ENCODE data around the gene MSX2.
"Not testable (repeated sequence)": the region's sequence is repeated elsewhere in the genome, so short reads cannot be mapped to it uniquely, and the experiment has no call there.

MSX2 gene

DNA sequence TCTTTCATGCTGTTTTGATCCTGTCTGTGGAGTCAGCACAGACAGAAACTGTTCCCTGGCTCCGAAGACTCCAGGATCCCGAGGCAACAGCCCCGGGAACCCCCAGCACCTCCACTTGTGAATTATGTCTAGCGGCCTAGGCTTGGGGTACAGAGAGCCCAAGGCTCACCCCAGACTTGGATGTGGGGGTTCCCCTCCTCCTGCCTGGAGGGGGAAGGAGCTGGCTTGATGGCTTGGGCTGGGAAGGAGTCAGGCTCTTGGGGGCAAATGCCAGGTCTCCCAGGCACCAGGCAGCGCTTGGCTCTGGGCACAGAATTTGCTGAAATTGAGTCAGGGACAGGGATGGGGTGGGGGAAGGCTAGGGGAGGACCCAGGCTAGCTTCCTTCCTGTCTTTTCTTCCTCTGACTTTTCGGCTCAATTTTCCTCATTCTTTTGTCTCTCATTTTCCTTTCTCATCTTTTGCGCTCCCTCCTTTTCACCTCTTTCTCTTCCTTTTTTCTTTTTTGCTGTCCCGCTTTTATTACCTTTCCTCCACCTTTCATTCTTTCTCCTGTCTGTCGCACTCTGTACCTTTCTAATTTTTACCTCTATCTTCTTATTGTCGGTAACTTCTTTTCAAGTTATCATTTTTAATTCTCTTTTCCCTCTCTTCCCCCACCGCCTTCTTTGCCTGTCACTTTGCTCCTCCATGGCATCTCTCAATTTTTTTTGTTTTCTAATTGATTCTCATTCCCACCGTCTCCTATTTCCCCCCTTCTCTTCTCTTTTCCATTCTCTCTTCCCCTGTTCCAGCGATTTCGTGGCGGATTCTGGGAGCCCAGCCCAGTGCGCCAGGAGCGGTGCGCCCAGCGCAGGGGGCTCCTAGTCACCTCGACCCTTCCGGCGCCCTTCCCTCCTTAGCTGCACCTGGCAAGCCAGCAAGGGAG is 10.5 kb downstream of the MSX2 start:
- DNase-seq = no peak

DNA sequence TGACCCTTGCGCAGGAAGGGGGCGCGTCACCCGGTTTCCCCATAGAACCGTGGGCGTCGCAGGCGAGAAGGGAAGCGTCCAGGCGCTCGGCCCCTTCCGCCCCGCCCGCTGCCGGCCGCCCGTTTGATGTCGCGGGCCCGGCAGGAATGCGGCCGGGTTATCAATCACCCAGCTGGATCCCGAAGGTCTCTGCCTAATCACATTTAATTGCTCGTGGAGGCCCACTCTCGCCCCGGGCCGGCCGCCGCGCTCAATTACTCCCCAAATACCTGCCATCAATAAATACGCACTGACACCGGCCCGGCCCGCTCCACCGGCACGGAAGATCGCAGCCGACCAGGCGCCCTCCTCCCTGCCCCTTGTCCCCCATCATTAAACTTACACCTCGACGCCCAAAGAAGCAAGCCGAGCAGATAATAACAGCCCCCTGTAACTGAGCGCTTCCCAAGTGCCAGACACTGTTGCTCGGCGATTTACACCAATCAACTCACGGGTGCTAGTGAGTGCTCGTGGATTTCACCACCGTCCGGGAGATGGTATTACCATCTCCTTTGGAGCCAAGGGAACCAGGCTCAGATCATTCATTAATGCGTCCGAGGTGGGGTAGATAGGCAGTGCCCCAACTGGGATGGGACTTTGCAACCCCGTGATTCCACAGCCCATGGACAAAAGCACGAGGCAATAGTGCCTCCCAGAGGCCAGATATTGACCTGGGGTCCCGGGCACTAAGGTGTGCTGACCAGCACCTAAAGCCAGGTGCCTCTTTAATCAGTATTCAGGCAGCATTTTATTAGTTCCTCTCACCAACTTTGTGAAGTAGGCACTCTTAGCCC is 11.3 kb downstream of the MSX2 start:
- no peak for DNase-seq

DNA sequence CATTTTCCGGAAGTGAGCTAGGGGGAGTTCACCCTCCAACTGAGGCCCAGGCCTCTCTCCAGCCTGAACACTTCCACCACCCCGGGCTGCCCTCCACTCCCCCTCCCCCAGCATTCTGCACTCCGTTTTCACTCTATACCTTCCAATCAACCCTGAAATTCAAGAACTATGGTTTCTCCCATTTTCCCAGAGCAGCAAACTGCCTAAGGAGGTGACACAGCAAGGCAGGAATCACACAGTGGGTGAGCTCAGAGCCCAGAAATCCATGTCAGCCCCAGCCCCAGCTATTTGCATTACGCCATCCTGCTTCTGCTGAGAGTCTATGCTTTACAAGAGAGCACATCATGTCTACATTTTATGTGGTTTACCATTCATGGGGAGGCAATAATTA is 11.9 kb downstream of the MSX2 start:
- no peak for DNase-seq

DNA sequence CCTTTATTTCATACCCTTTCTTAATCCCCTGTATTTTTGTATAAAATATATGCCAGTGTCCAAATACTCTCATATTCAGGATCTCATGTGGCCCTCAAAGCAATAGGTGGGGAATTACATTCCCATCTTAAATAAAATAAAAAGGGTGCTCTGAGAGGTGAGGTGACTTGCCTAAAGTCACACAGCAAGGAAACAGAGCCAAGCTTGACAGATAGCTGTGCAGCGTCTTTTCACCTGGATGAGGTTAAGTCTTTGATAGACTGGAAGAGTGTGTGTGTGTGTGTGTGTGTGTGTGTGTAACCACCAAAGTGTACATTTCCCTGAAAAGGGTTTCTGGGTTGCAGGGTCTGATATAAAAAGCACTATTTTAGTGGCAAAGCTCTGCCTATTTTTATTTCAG is 12.4 kb downstream of the MSX2 start:
- no peak for DNase-seq

DNA sequence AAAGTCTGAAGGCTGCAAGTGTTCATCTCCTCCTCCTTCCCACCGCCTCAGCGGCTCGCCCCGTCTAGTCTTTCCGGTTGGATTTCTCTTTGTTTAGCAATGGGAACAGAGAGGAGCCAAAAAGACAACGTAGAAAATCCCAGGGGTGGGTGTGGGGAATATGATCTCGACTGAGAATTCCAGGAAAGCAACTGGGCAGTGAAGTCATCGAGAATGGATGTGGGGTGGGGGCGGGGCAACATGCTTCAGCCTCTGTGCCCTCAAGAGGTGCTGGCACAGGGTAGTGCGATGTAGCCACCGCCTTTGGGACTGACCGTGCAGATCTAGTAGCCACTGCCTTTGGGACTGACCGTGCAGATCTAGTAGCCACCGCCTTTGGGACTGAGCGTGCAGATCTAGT is 12.9 kb downstream of the MSX2 start:
- no peak for DNase-seq

DNA sequence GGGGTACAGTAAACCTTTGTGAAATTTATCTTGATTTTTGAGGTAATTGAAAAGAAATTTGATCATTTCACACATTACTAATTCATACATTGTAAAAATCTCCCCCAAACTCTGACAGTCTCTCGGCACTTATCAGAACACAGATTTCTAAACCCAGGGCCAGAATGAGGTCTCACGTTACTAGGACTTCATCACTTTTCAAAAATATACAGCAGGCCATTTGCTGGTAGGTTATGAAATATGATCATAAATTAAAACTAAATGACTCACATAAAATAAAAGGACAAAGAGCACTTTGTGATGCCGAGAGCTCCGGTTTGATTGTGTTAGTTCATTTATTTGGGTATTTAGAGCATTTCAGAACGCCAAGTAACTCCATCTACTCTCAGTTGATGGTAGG is 17.0 kb downstream of the MSX2 start:
- DNase-seq = no peak

DNA sequence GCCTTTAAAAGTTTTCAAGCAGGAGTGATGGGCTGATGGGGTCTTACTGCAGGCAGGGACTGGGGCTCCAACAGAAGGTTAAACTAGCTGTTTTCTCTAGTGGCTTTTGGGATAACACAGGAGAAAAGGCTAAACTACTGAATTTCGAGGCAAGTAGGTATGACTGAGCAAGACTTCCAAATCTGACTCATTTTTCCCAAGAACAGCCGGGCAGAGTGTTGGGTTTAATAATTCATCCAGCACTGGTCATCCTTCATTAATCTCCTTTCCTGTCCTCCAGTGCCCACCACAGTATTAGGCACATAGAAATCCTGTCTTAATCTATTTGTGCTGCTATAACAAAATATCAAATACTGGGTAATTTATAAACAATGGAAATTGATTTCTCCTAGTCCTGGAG is 20.5 kb downstream of the MSX2 start:
- no peak for DNase-seq

DNA sequence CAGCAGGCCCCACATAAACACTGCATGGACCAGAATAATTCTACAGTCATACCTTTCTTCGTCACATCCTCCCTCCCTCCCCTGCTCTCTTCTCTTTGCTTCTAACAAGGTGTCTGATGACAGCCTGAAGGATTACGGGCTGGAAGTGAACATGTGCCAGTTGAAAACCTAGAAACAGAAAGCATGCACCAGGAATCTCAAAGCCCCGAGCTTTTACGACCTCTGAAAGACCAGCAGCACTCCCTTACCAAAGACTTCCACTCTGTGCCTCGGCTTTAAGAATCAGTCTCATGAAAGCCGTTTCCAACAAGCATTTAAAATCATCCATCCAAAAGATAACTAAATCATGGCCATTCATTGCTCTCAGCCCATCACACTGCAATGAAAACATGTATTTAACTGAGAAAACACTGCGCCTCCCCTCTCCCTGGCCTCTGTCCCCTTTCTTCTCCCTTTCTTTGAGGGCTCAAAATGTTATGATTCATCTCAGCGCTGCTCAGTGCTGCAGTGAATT is 21.3 kb downstream of the MSX2 start:
- no peak for DNase-seq

DNA sequence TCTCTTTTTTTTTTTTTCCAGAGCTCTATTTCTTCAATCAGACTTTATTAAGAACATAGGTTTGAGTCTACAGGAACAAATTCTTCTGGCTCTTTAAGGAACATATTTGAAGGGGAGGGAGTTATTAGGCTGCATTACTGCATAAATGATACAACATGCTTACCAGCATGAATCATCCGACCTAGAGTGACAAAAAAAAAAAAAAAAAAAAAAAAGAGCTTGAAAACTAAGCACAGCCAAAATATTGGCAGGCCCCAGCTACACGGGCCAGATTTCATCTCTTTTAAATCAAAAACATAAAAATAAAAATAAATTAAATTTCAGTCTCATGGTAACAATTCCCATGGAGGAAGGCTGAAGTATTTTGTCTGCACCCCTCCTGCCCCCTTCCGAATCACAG is 26.3 kb downstream of the MSX2 start:
- no peak for DNase-seq

DNA sequence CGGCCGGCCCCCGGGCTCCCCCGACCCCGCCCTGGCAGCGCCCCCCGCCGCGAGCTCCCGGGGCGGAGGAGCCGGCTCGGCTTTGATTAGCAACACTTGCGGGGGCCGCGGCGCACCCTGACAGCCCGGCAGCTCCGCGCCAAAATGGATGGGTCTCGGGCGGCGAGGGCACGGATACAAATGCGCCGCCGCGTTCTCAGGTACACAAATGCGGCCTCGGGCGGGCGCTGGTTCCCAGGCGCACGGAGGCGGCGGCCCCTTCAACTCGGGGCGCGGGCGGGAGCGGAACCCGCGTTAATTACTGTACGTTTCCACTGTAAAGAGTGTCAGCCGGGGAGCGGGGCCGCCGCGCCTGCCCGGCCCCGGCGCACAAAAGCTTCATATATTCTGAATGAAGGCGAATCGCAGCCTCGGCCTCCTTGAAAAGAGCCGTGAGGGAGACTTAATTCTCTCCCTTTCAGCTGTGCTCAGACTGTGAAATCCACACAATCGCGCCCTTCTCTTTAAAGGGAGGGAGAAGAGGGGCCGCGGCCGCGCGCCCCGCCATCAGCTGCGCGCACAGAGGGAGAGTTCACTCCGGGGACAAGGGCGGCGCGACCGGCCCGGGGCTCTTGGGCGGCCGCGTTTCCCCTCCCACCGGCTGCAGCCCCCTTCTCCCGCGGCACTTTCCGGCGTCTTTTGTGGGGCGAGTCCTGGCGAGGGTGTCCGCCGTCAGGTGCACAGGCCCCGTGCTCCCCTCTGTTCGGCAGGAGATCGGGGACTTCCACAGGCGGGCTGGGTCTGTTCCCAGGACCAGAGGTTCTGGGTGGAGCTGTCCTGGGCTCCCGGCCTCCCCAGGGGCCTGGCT is 27.0 kb downstream of the MSX2 start:
- no peak for DNase-seq

DNA sequence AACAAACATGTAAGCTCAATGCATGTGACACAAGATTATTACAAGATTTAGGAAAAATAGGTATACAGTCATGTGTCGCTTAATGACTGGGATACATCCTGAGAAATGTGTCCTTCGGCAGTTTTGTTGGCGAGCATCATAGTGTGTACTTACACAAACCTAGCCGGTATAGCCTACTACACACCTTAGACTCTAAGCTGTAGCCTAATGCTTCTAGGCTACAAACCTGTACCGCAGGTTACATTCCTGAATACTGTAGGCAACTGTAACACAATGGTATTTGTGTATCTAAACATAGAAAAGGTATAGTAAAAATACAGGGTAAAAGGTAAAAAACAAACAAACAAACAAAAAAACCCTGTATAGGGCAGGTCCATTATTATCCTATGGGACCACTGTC is 27.7 kb downstream of the MSX2 start:
- no peak for DNase-seq

DNA sequence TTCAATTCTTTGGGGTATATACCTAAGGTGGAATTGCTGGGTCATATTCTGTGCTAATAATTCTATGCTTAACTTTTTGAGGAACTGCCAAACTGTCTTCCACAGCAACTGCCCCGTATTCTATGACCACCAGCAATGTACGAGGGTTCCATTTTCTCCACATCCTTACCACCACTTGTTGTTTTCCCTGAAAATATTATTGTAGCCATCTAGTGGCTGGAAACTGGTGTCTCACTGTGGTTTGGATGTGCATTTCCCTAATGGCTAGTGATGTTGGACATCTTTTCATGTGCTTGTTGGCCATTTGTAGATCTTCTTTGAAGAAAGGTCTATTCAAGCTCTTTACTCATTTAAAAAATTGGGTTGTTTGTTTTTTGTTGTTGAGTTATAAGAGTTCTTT is 30.7 kb downstream of the MSX2 start:
- DNase-seq = no peak

DNA sequence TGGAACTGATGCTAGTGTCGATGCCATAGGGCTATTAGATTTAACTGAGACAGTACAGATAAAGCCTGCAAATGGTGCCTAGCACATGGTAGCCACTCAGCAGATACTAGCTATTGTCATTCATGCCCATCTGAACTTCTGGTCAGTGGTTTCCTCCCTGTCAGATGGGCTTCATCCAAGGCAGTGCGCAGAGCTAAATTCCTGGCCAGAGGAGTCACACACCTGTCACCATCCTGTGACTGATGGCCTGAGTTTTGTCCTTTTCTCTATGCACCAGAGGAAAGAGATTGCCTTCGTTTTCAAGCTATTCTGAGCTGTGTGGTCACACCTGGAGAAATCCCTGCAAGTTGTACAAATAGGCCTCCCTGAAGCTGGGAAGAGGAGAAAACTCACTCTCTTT is 34.7 kb downstream of the MSX2 start:
- DNase-seq = no peak

DNA sequence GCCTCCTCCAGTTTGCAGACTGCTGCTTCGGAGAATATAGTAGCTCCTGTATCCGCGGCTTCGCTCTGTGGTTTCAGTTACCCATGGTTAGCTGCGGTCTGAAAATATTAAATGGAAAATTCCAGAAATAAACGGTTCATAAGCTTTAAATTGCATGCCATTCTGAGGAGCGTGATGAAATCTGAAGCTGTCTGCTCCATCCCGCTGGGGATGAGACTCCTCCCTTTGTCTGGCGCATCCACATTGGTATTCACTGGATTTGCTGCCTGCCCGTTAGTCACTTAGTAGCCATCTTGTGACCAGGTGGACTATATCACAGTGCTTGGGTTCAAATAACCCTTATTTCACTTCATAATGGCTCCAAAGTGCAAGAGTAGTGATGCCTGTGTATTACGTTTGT is 36.3 kb downstream of the MSX2 start:
- no peak for DNase-seq

DNA sequence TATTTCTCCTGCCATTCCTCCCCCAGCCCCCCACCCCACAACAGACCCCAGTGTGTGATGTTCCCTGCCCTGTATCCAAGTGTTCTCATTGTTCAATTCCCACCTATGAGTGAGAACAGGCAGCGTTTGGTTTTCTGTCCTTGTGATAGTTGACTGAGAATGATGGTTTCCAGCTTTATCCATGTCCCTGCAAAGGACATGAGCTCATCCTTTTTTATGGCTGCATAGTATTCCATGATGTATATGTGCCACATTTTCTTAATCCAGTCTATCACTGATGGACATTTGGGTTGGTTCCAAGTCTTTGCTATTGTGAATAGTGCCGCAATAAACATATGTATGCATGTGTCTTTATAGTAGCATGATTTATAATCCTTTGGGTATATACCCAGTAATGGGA is 37.0 kb downstream of the MSX2 start:
- not testable (repeated sequence) for DNase-seq

DNA sequence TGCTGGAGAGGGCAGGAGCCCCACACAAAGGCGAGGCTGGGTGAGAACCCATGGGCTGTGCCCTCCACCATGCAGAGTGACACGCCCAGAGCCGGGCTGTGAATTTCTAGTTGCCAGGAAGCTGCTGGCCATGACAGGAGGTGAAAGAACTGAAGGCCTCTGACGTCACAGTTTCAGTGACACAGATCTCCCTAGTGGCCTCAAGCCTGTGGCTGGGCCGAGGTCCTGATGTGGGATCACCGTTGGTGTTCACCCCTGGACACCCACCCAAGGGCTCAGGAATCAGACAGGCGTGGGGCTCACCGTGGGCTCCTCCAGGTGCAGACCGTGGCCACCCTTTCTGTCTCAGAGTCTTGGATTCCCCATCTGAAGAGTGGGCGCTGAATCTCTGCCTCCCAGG is 39.9 kb downstream of the MSX2 start:
- DNase-seq = no peak

DNA sequence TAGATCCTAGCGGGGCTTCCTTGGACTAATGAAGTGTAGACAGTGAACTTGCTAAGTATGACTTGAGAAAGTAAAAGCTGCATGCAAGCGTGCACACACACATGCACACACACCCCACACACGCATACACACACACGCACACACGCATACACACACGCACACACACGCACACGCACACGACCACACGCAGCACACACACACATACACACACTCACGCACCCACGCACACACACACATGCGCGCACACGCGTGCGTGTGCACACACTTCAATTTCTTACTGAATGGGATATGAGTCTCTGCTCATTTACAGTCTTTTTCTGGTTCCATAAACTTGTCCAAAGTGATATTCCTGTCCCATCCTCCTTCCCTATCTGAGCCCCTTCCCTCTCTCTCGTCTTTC is 41.2 kb downstream of the MSX2 start:
- no peak for DNase-seq

DNA sequence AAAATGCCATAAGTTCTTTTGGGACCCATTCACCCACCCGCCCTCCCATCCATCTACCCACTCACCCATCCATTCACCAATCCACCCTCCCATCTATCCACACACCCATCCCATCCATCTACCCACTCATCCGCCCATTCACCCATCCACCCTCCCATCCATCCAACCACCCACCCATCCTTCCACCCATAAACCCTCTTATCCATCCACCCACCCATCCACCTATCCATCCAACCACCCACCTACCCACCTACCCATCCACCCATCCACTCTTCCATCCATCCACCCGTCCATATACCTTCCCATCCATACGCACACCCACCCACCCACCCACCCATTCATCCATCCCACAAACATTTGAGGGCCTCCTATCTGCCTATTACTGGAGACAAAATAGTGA is 43.3 kb downstream of the MSX2 start:
- no peak for DNase-seq

DNA sequence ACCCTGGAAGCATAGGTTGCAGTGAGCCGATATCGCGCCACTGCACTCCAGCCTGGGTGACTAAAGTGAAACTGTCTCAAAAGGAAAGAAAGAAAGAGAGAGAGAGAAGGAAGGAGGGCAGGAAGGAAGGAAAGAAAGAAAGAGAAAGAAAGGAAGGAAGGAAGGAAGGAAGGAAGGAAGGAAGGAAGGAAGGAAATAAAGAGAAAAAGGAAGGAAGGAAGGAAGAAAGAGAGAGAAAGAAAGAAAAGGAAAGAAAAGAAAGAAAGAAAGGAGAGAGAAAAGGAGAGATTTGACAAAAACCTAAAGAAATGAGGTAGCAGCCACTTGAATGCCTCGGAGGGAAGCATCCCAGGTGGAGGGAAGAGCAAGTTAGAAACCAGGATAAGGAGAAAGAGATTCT is 44.6 kb downstream of the MSX2 start:
- DNase-seq = no peak

DNA sequence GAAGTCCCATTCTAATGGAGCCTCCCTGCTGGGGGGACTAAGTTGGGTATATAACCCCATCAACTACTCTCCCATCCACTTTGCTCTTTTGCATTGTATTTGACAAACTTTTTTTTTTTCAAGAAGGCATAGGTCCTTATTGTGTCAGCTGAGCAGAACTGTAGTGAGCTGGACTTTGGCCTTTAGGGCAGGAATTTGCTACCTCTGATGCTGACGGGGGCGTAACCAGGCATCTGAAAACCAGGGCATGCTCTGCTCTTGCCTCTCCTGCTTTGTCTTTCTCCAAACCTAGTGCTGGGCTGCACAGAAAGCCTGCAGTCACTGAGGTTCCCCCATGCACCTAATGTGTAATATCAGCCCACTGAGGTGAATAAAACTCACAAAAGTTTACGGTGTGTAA is 49.0 kb downstream of the MSX2 start:
- no peak for DNase-seq

DNA sequence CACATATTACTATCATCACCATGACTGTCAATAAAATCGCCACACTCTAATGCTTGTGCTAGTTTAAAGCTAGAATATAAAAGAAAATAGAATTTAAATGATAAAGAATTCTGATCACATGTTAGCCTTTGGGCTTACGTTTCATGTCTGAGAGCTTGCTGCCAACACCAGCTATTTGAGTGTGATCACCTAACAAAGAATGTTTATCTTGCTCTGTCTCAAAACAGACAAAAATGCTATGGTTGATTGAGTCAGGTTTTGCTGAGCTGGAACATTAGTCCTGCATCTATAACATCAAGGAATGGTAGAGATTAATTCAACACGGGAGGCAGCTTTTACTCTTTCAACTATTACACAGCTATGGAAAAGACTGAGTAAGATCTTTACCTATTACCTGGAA is 50.7 kb downstream of the MSX2 start:
- no peak for DNase-seq

DNA sequence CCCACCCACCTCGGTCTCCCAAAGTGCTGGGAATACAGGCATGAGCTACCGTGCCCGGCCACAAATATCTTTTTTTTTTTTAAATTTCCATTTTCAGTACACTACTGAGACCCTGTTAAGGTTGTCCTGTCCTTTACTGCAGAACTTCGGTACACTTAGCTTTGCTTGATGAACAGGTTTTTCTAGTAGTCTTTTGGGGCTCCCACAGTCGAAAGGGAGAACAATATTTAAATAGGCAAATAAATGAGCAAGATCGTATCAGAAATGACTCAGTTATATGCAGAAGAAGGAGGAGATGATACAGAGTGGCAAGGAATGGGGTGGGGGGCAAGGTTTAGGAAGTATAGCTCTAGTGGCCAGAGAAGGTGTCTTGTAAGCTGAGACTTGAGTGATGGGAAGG is 52.7 kb downstream of the MSX2 start:
- DNase-seq = no peak

DNA sequence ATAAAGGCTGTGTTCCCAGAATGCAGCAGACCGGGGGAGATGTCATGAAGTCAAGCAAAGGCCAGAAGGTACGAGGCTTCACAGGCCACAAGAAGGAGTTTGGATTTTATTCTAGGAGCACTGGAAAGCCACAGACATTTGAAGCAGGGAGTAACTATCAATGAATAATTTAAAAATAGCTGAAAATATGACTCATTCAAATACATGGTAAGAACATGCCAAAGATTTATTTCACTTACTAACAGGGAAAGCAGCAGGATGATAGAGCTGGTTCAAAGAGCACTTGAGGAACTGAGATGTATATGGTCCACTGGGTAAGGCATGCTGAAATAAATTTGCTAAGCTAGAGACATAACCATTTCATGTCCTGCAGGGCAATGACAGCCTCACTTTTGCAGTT is 53.2 kb downstream of the MSX2 start:
- DNase-seq = no peak

All from activated T-cell treated with anti-CD3 and anti-CD28 coated beads, Interleukin-2, amount 50 U/mL, for 1 hour (primary cell).